Panc1 (cell line): ENCODE measurements around the gene GALNTL6. TPM values are rescaled to one million over a fixed set of nuclear protein-coding genes. Genes with fewer than 3 reads are reported as not detected.

Source experiments
- ATAC-seq: fragments of 200-7000 bp; cut with Tn5 transposase; 2 replicates; pipeline ENCODE4 v1.9.1; 2020; ENCODE audit warnings: mild to moderate bottlenecking, moderate library complexity
- Bru-seq: library from RNA; stranded (reverse); fragments of 400-500 nt; gene quantifications from one replicate; lab custom pipeline; 2021; lab: Mats Ljungman, UMichigan
- BruChase-seq, 2 experiments: library from RNA; stranded (reverse); fragments of 400-500 nt; gene quantifications; one replicate each; lab custom pipeline; 2021; lab: Mats Ljungman, UMichigan
- BruUV-seq: library from RNA; stranded (reverse); fragments of 400-500 nt; replicated peaks from 2 replicates; lab custom pipeline; 2021; lab: Mats Ljungman, UMichigan
- CTCF ChIA-PET: fragments of 300-600 bp; sonication (Branson Sonifier 250); formaldehyde crosslinking; loops from one replicate; lab custom pipeline; 2022; ENCODE audit warnings: antibody characterized with exemption; lab: Charles Lee
- POLR2A ChIA-PET: fragments of 300-600 bp; sonication (Branson Sonifier 250); formaldehyde crosslinking; loops from one replicate; lab custom pipeline; 2022; ENCODE audit warnings: antibody characterized with exemption; lab: Charles Lee
- DNase-seq: peaks from one replicate; pipeline ENCODE4 v3.0.0-alpha.2; 2010; ENCODE audit warnings: low read depth, low spot score
- H3K27ac ChIP-seq: 2 replicates; pipeline ENCODE4 v1.5.1; 2011; ENCODE audit warnings: mild to moderate bottlenecking, low read length, inconsistent platforms
- H3K27me3 ChIP-seq: fragments of 200-500 bp; sonication (Bioruptor generic); 2 replicates; pipeline ENCODE4 v1.6.0; 2014; ENCODE audit warnings: low read length, inconsistent platforms; ENCODE audit not compliant: control insufficient read depth, insufficient read depth
- H3K36me3 ChIP-seq: fragments of 200-500 bp; sonication (Bioruptor generic); 2 replicates; pipeline ENCODE4 v1.5.1; 2014; ENCODE audit warnings: inconsistent platforms, mild to moderate bottlenecking, low read length, moderate library complexity; ENCODE audit not compliant: control insufficient read depth, insufficient read depth
- H3K4me1 ChIP-seq: 2 replicates; pipeline ENCODE4 v1.5.1; 2011; ENCODE audit warnings: inconsistent platforms, mild to moderate bottlenecking, low read length, moderate library complexity; ENCODE audit not compliant: control insufficient read depth, insufficient read depth
- H3K4me3 ChIP-seq, 2 experiments: 2 replicates each; pipeline ENCODE4 v1.5.1; 2011 to 2012; ENCODE audit warnings: low read depth in 2 of 2, low read length in 2 of 2, mild to moderate bottlenecking in 2 of 2, inconsistent platforms in 1 of 2, moderate library complexity in 1 of 2
- H3K9me3 ChIP-seq: fragments of 200-500 bp; sonication (Bioruptor generic); 2 replicates; pipeline ENCODE4 v1.5.1; 2014; ENCODE audit warnings: low read depth, mild to moderate bottlenecking, inconsistent platforms, low read length, moderate library complexity; ENCODE audit not compliant: control insufficient read depth, insufficient read depth
- POLR2AphosphoS5 ChIP-seq: IDR thresholded peaks from 2 replicates; pipeline ENCODE4 v1.6.1; 2012; ENCODE audit warnings: mild to moderate bottlenecking, low read depth, low read length, moderate library complexity
- REST ChIP-seq, 2 experiments: IDR thresholded peaks; 2 replicates each; pipeline ENCODE4 v1.6.1; 2011 to 2012; ENCODE audit warnings: low read depth in 2 of 2, control low read depth in 1 of 2, low read length in 1 of 2, mild to moderate bottlenecking in 1 of 2, moderate library complexity in 1 of 2; ENCODE audit not compliant: insufficient read depth in 1 of 2
- SIN3A ChIP-seq: IDR thresholded peaks from 2 replicates; pipeline ENCODE4 v1.6.1; 2012; ENCODE audit warnings: low read depth, mild to moderate bottlenecking, low read length, moderate library complexity, borderline replicate concordance; ENCODE audit not compliant: insufficient read depth
- TCF7L2 ChIP-seq: IDR thresholded peaks from 2 replicates; pipeline ENCODE4 v1.6.1; 2011; ENCODE audit warnings: mild to moderate bottlenecking, low read depth, low read length, inconsistent platforms
- in situ Hi-C: cut with HindIII; loops from 2 replicates; pipeline ENCODE4 v1.10.0; 2016; ENCODE audit warnings: low sequenced_read_pairs, low pct_unique_long_range_greater_than_20kb
- intact Hi-C: fragments of 100-400 bp; cut with micrococcal nuclease; formaldehyde crosslinking; loops from one replicate; pipeline ENCODE4 v1.10.0; 2022; ENCODE audit not compliant: unreplicated experiment
- long read RNA-seq: library from polyadenylated mRNA; unstranded; transcript quantifications from one replicate; pipeline ENCODE4 v2.0.0, GENCODE V29; 2021; ENCODE audit not compliant: unreplicated experiment
- polyA plus RNA-seq: library from polyadenylated mRNA; unstranded; fragments of >200 nt; gene quantifications from one replicate; pipeline ENCODE4 v1.2.1, GENCODE V29; 2012; ENCODE audit warnings: missing spikeins; ENCODE audit not compliant: insufficient read length
- total RNA-seq: library from RNA; stranded (reverse); gene quantifications from one replicate; pipeline ENCODE4 v1.2.1, GENCODE V29; 2021; ENCODE audit not compliant: unreplicated experiment
- TF ChIP-seq, protein P1 (sequence below): fragments of 450-650 bp; IDR thresholded peaks from 2 replicates; pipeline ENCODE4 v1.5.1; 2017; ENCODE audit warnings: mild to moderate bottlenecking

Gene GALNTL6
- total RNA-seq = not detected
- polyA plus RNA-seq = not detected
- percentile 1 among the genes with signal in this experiment for Bru-seq, nascent RNA
- BruChase-seq, experiment 1, labeled RNA remaining after a 2-hour chase = percentile 0 among the genes with signal in this experiment
- BruChase-seq, experiment 2, labeled RNA remaining after a 6-hour chase = percentile 0 among the genes with signal in this experiment
- long read RNA-seq = 0 reads

DNA sequence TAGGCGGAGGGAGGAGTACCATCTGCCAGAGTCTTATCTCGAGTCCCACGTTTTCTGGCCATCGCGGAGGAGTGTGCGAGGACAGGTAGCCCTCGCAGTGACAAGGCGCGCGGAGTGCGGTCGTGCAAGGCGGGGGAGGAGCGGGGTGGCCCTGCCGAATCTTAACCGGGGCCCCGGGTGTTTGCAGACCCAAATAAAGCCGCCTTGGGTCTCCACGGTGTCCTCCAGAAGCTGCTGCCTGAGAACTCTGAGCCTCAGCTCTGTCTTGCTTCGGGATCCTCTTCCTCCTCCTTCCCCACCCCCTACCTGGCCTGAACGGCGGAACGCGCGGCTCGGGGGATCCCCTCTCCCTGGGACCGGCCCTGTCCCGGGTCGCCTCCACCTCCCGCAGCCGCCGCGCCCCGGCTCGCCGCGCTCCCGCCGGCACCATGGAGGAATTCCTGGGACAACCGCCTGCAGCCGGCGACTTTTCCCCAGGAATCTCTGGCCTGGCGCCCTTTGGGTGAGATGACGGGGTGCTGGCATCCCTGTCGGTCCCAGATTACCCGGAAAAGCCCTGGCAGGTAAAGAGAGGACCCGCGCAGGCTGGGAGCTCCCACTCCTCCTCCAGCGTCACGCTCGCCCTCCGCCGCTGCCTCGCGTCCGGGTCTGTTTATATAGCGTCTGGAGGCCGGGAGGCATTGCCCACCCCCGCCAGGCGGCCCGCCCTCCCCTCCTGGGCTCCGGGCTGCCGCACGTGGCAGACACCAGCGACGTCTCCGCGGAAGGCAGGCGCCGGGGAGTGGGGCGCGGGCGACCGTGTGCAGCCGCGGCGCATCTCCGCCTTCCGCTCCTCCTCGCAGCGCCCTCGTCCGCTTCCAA lies at the start of gene GALNTL6:
TSS of gene GALNTL6 (plus strand) at position 740 of the 861 bp plus-strand sequence.
- Histone ChIP-seq H3K27ac (no peak within 1 kb of the TSS), H3K36me3 (no peaks in the 10 kb centered on the region), H3K4me3 (no peak within 1 kb of the TSS; a peak in 1 of 4 replicates), H3K9me3 (no peaks in the 10 kb centered on the region), H3K4me1 (no peaks in the 10 kb centered on the region), H3K27me3 (no peaks in the 10 kb centered on the region)
- ATAC-seq = no peak
- ChIA-PET CTCF (no interaction called here), POLR2A (no interaction called here)
- TF ChIP-seq SIN3A = no peak
- TF ChIP-seq TCF7L2 = no peak
- TF ChIP-seq, protein P1, sequence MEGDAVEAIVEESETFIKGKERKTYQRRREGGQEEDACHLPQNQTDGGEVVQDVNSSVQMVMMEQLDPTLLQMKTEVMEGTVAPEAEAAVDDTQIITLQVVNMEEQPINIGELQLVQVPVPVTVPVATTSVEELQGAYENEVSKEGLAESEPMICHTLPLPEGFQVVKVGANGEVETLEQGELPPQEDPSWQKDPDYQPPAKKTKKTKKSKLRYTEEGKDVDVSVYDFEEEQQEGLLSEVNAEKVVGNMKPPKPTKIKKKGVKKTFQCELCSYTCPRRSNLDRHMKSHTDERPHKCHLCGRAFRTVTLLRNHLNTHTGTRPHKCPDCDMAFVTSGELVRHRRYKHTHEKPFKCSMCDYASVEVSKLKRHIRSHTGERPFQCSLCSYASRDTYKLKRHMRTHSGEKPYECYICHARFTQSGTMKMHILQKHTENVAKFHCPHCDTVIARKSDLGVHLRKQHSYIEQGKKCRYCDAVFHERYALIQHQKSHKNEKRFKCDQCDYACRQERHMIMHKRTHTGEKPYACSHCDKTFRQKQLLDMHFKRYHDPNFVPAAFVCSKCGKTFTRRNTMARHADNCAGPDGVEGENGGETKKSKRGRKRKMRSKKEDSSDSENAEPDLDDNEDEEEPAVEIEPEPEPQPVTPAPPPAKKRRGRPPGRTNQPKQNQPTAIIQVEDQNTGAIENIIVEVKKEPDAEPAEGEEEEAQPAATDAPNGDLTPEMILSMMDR = no peak
- TF ChIP-seq POLR2AphosphoS5 = no peak
- TF ChIP-seq REST (IDR thresholded peaks at IDR 0.05; ENCODE audit: insufficient read depth in 1 of 2, low read depth in 2 of 2, low read length in 1 of 2) = no peak
- intact Hi-C loops = no loop called here
- BruUV-seq = no TSS peak
- in situ Hi-C loops = no loop called here
- no peak for DNase-seq

GRCh38 chr4:171765514-171765913 lies 47.7 kb upstream of the GALNTL6 start:
- H3K36me3 ChIP-seq = no peaks in the 10 kb centered on the region
- BruUV-seq = no TSS peak
- intact Hi-C loops = no loop called here
- no peak overlapping the region for H3K4me3 ChIP-seq
- POLR2A ChIA-PET = no interaction called here
- ATAC-seq (no peak), DNase-seq (no peak)
- H3K9me3 ChIP-seq = no peaks in the 10 kb centered on the region
- no peak overlapping the region for H3K27ac ChIP-seq
- H3K27me3 ChIP-seq = no peaks in the 10 kb centered on the region
- TF ChIP-seq SIN3A (no peak), POLR2AphosphoS5 (no peak), REST (IDR thresholded peaks at IDR 0.05; ENCODE audit: insufficient read depth in 1 of 2, low read depth in 2 of 2, low read length in 1 of 2) (no peak), TCF7L2 (no peak)
- TF ChIP-seq, protein P1 = no peak
- no peaks in the 10 kb centered on the region for H3K4me1 ChIP-seq
- in situ Hi-C loops = no loop called here
- CTCF ChIA-PET = no interaction called here
